Fibroblast of upper back skin (primary cell): ENCODE data around the gene RBFOX1.

ENCODE experiments used
- DNase-seq: peaks from one replicate; pipeline ENCODE4 v3.0.0-alpha.2; 2013

Gene RBFOX1

GRCh38 chr16:7332611-7333010, at the start of gene RBFOX1:
RBFOX1 (plus strand) TSS chr16:7332845.
- DNase-seq = no peak

GRCh38 chr16:7284780-7285179, 47.9 kb upstream of the RBFOX1 start:
- no peak for DNase-seq

GRCh38 chr16:7285520-7285919, 47.1 kb upstream of the RBFOX1 start:
- no peak for DNase-seq

- DNase-seq = no peak
Observed at GRCh38 chr16:7289299-7289698, 43.3 kb upstream of the RBFOX1 start.

- DNase-seq = no peak
Observed at GRCh38 chr16:7290682-7291081, 42.0 kb upstream of the RBFOX1 start.

- DNase-seq = no peak
Observed at GRCh38 chr16:7294020-7294419, 38.6 kb upstream of the RBFOX1 start.

GRCh38 chr16:7303052-7303610, 29.5 kb upstream of the RBFOX1 start:
- DNase-seq = no peak

GRCh38 chr16:7303660-7304200, 28.9 kb upstream of the RBFOX1 start:
- DNase-seq = no peak

GRCh38 chr16:7304279-7304678, 28.4 kb upstream of the RBFOX1 start:
- no peak for DNase-seq

- DNase-seq = no peak
Observed at GRCh38 chr16:7304958-7305357, 27.7 kb upstream of the RBFOX1 start.

- no peak for DNase-seq
Observed at GRCh38 chr16:7313170-7313569, 19.5 kb upstream of the RBFOX1 start.

- DNase-seq = no peak
Observed at GRCh38 chr16:7314163-7314562, 18.5 kb upstream of the RBFOX1 start.

GRCh38 chr16:7315813-7316212, 16.8 kb upstream of the RBFOX1 start:
- no peak for DNase-seq

GRCh38 chr16:7316281-7316888, 16.3 kb upstream of the RBFOX1 start:
- DNase-seq = no peak

GRCh38 chr16:7317982-7318381, 14.7 kb upstream of the RBFOX1 start:
- no peak for DNase-seq

- no peak for DNase-seq
Observed at GRCh38 chr16:7318686-7319085, 14.0 kb upstream of the RBFOX1 start.

- DNase-seq = no peak
Observed at GRCh38 chr16:7319514-7319913, 13.1 kb upstream of the RBFOX1 start.

GRCh38 chr16:7321661-7322060, 11.0 kb upstream of the RBFOX1 start:
- no peak for DNase-seq

GRCh38 chr16:7324321-7324720, 8.3 kb upstream of the RBFOX1 start:
- DNase-seq = no peak

GRCh38 chr16:7325834-7326233, 6.8 kb upstream of the RBFOX1 start:
- DNase-seq = no peak

- DNase-seq = no peak
Observed at GRCh38 chr16:7330709-7331108, 1.9 kb upstream of the RBFOX1 start.

GRCh38 chr16:7331997-7332396, 648 bp upstream of the RBFOX1 start:
- no peak for DNase-seq

- no peak for DNase-seq
Observed at GRCh38 chr16:7333180-7333725, 608 bp downstream of the RBFOX1 start.

- DNase-seq = no peak
Observed at GRCh38 chr16:7334801-7335560, 2.3 kb downstream of the RBFOX1 start.
